Fibroblast of skin of back (primary cell): ENCODE results near the gene EFCAB11.
A peak's percentile ranks its signal among the peaks of the same experiment; 100 is the strongest.

Source experiments
- DNase-seq: peaks from one replicate; pipeline ENCODE4 v3.0.0-alpha.2; 2013

Gene EFCAB11

DNA sequence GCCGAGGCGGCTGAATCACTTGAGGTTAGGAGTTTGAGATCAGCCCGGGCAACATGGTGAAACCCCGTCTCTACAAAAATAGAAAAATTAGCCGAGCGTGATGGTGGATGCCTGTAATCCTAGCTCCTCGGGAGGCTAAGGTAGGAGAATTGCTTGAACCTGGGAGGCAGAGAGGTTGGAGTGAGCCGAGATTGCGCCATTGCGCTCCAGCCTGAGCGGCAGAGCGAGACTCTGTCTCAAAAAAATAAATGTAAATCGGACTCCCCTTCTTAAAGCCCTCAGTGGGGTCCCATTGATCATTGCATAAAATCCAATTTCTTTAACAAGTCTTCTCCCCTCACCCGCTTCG lies 2.1 kb upstream of the EFCAB11 start:
- DNase-seq = no peak

DNA sequence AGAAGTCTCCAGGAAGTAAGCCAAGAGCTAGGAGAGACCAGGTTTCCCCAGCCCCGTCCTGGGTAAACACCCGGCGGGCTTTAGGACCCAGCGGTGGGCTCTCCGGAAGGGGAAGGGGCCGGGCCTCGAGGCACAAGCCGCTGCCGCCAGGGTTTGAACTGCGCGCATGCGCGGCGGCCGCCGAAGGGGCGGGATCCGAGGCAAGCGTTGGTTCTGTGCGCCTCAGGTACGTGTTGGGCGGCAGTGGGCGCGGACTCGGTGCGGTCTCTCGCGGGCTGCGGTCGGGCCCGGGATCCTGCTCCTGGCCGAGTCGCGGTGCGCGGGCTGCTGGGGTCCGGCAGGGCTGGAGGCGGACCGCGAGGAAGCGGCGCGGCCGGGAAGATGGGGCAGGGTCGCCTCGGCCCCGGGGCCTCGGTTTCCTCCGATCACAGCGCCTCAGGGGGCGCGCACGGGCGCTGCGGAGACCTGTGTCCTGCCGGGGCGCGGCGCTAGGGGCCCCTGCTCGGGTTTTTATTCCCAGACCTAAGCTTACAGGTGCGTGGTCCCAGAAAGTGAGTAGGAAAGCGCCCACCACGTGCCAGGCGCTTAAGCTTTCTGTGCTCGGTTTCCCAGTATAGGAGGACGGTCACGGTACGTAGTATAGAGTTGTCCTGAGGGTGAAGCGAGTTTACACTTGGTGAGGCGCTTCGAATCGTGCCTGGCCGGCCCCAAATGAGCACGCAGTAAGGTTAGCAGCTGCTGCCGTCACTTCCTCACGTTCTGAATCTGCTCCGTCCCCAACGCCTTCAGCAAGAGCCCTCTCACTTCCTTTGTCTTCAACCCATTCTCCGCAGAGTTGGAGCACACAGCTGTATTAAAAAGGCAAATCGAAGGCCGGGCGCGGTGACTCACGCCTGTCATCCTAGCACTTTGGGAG lies 1.5 kb upstream of the EFCAB11 start, which contains the start of gene TDP1:
Gene TDP1, plus strand, starts transcription at position 183 of the 916 bp plus-strand sequence. CDS start 7,188 bp downstream, outside the sequence.
- peak; percentile 96 for DNase-seq

DNA sequence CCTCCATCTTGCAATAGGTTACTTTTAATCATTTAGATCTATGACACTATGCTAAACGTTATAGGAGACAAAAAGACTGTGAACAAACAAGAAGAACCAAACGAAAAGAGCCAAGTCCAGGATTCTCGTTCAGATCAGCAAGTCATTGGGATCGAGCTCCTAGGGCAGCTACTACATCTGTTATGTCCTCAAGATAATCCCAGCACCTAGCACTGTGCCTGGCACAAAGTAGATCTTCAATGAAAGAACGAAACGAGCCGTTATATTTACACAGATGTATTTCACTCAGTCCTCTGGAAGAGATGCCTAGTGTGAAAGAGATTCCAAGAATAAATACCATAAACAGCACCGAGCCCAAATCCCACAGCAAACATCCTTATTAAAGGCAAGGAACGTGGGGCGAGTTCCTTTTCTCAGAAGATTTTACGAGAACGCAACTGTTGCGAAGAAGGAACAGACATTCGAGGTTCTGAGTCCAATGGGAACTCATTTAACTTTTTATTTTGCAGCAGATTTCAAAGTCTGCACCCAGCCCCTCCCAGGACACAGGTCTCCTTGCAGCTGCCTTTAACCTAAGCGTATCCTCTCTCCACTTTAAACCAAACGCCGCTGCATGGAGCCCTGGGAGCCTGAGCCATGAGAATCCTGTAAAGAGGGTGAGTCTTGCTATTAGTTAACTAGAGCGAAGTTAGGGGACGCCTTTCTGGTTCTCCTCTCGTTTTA lies 653 bp upstream of the EFCAB11 start:
- peak; percentile 6 for DNase-seq

DNA sequence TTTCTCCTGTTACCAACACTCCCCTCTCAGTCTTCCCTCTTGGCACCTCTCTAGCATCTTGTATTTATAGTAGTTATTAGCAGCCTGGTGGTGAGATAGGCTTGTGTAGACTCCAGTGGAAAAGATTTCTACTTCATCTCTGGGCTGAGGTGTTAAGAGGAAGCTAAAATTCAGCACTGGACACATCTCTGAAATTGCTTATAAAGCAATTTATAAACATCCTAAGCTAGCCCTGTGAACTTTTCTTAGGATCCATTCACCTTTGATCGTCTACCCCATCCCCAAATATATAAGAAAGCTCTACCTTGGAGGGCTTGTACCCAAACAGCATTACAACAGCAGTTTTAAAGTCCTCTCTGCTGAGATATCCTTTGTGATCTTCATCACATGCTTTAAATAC lies 928 bp downstream of the EFCAB11 start:
- DNase-seq = no peak

DNA sequence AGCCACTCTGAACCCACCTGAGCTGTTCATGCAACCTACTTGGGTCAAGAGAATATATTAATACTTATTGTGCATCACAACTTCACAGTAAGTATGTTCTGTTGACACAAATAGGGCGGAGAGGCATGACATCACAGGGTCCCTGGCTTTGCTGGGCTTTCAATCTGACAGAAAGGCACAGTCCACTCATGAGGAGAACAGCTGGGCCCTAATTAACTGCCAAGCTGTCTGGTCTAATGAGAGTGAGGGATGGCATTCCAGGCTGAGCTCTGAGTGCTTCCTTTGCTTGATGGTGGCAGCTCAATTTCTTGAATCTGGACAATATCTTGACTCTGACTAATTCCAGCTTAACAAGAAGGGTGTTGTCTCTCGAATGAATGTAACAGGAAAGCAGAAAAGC lies 2.0 kb downstream of the EFCAB11 start:
- no peak for DNase-seq

DNA sequence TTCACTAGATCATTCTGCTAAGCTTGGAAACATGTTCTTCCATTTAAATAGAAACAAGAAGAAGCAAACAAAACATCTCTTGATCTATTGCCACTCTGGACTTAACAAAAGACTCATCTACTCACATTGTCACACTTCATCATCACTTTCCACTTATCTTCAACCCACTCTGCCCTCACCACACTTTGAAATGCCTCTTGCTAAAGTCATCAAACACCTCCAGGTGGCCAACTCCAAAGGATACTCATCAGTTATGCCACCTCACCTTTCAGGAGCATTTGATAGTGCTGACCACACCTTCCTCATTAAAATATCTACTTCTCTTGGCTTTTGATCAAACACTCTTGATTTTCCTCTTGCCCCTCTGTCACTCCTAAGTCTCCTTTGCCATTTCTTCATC lies 7.2 kb downstream of the EFCAB11 start:
- no peak for DNase-seq

DNA sequence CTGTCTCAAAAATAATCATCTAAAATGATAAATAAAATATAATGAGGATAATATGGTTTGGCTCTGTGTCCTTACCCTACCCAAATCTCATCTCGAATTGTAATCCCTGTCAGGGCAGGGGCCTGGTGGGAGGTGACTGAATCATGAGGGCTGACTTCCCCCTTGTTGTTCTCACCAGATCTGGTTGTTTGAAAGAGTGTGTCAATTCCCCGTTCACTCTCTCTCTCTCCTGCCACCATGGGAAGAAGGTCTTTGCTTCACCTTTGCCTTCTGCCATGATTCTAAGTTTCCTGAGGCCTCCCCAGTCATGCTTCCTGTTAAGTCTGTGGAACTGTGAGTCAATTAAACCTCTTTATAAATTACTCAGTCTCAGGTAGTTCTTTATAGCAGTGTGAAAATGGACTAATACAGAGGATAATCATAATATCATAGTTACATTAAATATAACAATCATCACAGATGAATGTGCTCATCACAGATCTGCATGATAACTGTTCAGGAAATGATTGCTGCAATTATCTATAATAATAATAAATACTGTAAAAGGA lies 12.6 kb downstream of the EFCAB11 start:
- no peak for DNase-seq

DNA sequence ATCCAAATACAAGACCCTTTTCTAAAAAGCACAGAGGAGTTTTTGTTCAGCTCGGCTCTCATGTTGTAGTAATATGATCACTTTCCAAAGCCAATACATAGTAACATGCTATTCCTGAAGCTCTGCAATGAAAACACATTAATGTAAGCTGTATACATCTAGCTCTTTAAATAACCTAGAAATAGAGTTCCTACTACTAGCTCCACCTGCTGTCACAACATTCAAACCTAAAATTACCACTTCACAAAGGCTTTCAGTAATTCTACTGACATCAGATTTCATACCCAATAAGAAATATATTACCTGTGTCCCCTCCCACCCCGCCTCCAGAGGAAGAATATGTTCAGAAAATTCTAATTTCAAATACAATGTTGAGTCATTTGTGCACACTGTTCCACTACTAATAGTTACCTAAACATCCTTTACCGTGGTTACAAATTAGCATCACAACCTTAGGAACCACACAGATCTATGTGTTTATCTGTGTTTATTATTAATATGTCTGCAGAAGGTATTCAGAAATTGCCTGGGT lies 17.8 kb downstream of the EFCAB11 start:
- DNase-seq = no peak

DNA sequence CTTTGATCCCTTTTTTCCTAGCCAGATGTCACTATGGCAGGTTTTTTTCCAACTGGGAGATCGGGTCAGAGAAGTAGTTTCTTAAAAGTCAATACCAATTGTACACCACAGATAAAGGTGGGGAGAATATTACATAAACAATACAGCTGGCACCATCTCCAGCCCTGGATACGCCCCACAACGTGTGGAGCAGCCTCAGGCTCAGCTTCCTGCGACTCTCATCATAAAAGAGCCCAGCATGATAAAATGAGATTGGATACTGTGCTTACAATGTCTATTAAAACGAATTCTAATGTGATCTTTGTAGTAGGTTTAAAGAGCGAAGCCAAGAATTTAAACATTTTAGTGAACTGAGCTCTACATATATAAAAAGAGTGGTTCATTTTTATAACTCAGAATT lies 21.5 kb downstream of the EFCAB11 start:
- DNase-seq = no peak

DNA sequence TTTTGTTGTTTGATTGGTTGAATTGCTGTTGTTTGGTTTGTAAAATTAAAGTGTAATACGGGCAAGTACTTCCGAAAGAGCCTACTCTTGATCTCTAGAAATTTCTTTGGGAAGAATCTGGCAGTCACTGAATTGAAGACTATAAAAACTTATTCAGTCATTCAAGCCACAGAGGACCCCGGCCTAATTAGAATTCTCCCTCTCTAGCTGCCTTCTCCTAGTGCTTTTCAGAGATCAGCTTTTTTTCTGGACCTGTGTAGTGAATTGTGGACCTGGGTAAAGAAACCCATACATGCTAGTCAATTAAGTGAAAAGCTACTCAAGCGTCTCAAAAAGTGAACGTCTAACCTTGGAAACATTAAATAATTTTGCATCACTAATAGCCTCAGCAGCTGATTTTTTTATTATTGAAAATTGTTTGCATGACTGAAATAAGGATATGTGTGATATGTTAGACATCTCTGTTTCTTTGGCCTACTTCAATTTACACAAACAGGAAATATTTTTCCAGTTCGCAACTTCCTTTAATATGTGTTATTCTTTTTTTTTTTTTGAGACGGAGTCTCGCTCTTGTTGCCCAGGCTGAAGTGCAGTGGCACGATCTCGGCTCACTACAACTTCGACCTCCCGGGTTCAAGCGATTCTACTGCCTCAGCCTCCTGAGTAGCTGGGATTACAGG lies 27.2 kb downstream of the EFCAB11 start:
- DNase-seq = no peak

DNA sequence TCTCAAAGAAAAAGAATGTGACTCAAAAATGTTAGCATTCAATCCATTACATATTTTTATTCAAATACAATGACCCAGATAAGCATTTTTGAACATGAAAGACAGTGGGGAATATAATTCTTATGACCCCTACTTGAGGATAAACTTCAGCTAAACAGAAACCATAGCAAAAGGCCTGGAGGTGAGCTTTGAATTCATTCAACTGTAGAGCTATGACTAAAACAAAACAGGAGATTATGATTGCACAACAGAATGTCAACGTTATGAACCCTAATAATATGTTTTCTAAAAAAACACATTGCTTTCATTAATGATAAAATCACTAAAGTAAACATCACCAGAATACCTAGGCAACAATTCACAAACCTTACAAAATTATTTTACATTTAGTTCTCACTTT lies 27.8 kb downstream of the EFCAB11 start:
- DNase-seq = no peak

DNA sequence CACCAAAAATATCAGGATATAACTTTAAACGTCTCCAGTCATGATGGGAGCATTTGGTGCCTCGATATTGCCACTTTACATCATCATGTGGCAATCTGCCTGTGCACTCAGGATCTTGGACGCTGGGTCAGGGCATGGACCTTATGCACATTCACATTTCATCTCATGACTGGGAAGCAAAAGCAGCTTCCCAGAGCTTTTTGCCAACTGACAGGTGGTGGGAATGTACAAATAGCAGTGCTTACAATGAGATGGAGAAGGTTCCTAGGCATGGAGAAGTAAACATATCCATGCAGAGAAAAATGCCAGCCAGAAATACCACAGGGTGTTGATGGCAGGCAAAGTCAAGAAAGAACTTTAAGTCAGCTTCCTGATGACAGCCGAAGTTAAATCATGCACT lies 30.3 kb downstream of the EFCAB11 start:
- no peak for DNase-seq

DNA sequence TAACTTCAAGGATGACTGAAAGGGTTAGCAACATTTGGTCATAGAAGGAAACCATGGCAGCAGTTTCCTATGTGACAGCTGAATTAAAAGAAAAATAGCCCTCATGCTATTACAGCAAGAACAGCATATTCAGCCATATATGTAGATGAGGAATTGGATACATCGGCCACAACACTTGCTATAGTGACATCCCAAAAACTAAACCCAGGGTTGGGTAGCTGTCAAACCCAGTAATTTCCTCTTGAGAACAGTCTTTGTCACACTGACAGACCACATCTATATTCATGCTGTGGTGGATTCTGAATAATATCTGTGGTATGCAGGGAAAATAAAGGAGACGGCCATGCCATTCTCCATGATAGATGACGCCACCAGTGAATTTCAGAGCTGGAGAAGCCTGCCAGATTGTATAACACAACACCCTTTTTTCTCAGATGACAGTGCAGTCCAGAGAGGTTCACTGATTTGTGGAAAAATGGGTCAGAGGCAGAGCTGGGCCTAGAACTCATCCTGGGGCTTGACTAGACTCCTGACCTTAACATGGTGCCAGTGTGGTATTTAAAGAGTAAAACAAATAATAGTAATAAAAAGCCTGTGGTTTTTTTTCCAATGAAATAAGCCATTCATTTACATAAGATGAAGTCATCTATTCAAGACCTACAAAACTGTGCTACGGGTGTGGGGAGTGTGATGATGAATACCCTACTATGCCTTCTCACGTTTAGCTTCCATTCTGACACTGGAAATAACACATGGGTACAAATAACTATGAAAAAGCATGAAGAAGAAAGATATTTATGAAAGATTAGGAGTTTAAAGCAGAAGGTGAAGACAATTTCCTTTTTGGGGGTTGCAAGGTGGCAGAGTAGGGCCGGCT lies 32.3 kb downstream of the EFCAB11 start:
- DNase-seq = peak; percentile 98

DNA sequence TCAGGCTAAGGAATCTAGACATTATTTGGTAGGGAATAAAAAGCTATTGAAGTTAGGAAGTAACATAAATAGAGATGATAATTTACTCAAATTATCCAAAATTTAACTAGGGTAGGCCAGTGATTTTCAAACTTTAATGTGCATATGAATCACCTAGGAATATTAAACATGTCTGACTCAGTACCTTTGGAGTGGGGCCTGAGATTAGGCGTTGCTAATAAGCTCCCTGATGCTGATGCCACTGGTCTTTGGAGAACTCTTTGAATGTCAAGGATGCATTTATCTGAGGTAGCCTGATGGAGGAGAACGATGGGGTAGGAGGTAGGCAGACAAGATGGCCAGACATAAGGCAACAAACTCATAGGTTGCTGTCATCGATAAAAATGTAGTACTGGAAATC lies 33.2 kb downstream of the EFCAB11 start:
- DNase-seq = no peak

DNA sequence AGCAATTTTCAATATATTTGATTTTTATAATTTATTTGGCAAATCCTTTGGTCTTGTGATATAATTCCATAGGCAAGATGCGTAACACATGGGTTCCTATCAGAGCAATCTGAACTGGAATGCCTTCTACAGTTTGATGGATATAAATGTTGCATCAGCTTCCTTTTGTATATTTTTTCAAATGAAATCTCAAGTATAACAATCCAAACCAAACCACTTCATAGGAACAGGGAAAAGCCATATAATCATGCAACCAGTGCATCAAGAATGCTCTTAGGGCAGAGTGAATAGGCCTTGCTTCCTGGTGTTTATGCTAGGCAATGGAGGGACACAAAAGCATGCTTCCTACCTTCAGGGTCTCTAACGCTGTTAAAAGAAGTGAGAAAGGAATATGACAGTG lies 34.5 kb downstream of the EFCAB11 start:
- no peak for DNase-seq

DNA sequence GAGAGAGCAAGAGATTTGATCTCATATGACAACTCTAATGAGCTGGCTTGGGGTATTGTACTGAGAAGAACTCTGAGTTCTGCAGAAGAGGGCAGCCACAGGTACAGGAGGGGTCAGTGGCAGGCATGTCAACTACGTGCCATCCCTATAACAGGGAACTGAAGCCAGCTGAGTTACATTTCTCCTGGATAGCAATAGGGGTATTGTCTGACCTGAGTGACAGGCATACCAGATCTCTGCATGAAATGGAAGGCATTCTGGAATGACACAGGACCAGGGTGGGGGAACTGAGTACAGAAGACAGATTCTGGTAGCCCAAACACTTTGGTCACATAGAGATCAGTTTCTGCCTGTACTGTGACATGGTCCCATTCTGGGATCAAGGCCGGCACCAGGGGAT lies 35.8 kb downstream of the EFCAB11 start:
- DNase-seq = no peak

DNA sequence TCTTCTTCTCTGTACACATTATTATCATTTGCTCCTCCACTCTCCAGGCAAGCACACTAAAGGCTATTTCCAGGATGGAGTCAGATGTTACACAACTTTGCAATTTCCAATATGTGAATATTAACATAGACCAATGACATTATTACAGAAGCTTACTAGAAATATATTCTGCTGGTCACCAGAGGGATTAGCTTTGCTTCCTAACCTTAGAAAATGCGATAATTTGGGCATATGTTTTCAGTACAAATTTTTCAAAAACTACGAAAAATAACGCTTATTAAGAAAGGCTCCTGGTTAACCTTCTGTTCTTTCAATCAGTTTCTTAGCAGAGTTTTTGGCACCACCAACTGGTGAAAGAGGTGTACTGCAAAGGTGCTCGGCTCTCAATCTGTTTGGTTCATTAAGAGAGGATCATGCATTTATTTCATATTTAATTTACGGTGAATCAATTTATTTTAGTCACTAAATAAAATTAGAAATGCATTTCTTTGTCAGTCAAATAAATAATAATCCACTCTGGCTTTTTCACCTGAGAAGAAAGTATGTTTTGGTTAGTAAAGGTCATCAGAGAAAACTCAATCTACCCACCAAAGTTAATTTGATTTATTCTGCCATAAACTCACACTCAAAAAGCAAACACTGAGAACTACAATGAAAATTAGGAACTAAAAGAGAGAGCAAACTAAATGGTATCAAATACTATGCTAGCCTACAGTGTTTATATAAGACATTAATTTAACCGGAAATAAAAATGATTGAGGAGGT lies 39.2 kb downstream of the EFCAB11 start:
- DNase-seq = peak; percentile 75

DNA sequence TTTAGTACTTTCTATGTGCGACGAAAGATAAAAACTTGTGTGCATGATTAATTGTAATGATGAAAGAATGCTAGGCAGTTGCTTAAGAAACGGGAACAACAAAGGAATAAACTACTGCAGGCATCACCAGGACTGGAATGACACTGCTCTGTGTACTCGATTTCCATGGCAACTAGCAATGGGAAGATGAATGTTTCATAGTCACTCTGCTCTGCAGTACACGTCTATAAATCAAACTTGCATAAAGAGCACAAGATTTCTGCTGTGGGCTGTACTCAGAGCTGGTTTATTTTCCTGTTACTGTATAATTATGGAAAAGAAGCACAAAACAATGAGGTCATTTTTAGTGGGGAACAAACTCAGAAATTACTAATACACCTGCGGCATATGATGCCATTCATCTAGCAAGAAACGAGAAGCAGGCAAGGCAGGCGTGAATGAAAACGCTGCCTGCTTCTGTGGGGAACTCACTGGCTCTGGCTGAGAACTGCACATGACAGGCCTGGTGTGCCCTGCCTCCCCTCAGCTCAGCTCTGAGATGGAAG lies 41.8 kb downstream of the EFCAB11 start:
- peak; percentile 98 for DNase-seq

DNA sequence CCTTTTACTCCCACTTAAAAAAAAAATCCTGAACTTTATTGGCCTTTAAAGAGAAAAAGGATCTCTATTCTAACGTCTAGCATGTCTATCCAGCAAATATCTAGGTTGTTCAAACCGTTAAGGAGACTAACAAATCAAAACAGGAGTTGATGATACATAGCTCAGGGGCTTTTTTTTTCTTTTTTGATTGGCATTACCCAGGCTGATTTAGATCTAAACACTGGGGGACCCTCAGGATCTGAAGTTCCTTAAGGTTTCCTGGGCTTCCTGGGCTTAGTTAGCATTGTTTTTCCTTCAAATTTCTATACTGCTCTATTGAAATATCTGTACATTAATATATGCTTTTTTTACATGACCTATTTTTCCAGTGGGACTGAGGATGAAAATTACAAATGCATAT lies 42.3 kb downstream of the EFCAB11 start:
- DNase-seq = no peak
